Eye (tissue), 1 donor: ENCODE measurements around the gene CTBS.
"Not testable (repeated sequence)": the region's sequence is repeated elsewhere in the genome, so short reads cannot be mapped to it uniquely, and the experiment has no call there.

Experiments used
- DNase-seq: peaks from one replicate; pipeline ENCODE4 v3.0.0-alpha.2; 2015

Gene CTBS

DNA sequence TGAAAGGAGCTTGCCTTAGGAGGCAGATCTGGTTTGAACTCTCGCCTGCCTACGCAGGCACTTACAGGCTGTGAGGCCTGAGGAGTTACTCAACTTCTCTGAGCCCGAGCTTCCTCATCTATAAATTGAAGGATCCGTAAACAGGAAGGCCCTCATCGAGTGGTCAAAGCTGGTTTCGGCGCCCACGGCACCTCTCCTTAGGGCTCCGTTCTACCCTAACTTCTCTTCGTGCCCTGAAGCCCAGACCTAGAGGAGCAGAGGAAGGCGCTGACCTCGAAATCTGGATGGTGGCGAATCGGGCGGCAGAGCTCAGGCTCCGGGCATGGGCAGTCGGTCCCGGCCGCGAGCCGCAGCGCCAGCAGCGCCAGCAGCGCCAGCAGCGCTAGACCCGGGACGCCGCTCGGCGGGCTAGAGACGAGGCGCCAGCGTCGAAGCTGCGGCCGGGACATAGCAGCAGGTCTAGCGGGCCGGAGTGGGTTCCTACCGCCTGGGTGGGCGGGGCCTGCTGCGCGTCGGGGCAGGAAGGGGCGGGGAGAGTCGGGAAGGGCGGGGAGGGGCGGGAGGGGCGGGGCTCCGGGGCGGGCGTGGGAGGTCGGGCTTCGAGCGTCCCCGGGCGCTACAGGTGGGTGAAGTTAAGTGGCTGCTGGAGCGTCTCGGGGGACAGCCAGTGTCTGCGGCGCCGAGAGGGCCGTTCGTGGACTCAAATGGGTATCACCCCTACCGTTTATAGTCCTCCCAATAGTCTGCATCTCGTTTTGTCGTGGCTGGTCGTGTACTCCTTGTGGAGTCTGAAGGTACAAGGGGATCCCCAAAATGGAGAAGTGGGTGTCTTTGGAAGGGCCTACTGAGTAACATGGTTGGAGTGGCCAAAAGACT, at the start of gene CTBS:
Gene CTBS, minus strand, starts transcription at position 474 of the 876 bp plus-strand sequence. Its CDS starts 25 bp downstream, at position 449.
- peak; percentile 92 for DNase-seq

DNA sequence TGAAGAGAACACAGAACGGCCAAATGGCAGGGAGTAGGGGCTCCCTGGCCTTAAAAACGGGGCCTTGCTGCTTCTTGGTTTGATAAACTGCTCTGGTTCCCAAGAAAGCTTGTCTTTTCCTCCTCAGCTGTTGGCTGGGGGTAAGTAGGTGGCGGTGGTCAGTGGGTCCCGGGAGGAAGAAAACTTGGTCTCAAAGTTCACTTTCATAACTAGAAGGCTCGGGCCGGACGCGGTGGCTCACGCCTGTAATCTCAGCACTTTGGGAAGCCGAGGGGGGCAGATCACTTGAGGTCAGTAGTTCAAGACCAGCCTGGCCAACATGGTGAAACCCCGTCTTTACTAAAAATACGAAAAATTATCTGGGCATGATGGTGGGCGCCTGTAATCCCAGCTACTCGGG, 47.3 kb upstream of the CTBS start:
- no peak for DNase-seq

DNA sequence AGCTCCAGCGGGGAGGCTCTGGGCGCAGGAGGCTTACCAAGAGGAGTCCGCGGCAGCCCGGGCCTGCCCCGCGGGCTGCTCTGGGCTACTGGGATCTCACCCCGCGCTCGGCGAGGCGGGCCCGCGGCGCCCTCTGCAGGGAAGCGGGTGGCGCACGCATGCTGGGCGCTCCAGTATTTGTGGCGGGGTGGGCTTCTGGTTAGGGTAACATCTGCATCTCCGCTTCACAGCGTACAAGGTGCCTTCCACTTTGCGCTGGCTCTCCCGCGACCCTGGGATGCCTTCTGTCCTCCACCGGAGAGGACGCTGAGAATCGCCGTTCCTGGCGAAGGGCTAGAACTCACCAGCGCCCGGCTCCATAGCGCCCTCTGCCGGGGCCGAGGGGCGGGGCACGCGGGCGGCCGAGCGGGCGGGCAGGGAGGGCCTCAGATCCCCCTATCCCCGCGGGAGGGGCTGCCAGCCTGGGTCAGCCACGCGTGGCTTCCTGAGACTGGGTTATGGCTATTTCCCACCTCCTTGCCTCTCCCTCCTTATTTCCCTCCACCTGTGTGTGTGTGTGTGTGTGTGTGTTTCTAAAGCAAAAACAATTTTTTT, 46.6 kb upstream of the CTBS start:
- peak; percentile 94 for DNase-seq

DNA sequence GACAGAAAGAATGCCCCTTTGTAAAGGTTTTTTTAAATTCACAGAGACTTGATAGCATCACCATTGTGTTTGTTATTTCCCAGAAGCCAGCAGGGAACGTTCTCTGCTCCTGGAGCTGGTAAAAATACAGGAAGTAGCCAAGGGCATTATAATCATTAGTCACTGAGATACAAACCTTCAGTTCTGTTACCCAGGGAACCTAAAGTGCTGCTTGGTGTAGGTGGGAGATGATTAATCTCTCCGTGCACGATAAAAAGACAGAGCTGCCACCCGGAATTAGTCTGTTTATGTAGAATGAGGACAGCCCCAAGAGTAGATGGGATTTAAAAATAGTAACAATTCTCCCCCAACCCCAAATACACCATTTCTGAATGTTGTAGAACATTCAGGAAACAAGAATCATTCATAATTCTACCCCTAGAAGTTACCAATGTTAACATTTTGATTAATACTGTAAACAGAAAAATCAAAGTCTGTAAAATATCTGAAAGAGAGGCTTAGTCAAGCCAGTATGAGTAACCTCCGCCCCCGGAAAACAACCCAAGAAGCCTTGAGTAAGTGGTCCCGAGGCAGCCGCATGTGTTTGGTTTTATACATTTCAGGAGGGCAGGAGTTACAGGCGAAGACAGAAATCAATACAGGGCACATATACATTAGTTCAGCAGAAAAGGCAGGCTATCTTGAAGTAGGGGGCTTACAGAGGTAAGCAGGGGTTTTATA, 45.3 kb upstream of the CTBS start:
- DNase-seq = peak; percentile 54

GRCh38 chr1:84617349-84617748, 43.1 kb upstream of the CTBS start:
- DNase-seq = no peak

DNA sequence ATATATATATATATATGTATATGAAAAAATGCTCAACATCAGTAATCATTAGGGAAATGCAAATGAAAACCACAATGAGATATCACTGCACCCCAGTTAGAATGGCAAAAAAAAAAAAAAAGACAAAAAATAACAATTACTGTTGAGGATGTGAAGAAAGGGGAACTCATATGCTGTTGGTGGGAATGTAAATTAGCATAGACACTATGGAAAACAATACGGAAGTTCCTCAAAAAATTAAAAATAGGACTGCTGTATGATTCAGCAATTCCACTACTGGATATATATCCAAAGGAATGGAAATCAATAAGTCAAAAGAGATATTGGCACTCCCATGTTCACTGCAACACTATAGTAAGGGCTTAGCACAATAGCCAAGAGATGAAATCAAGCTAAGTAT, 41.5 kb upstream of the CTBS start:
- no peak for DNase-seq

- DNase-seq = no peak
These were observed 39.6 kb upstream of the CTBS start for GRCh38 chr1:84613887-84614286.

DNA sequence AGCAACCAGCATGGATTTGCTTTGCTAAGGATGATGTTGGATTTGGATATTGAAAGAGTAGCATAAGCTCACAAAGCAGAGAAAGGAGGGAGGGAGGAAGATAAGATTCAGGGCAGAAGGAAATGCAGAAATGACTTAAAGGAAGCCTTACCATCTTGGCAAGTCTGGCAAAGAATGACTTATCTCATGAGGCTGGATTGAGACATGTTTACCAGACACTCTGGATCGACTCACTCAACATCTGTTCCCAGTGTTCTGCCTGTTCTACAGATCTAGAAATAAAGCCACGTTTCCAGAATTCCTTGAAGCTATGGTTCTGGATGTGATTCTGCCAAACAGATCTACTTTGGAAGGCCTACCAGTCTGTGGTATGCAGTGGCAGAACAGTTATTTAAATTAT, 38.8 kb upstream of the CTBS start:
- DNase-seq = no peak

DNA sequence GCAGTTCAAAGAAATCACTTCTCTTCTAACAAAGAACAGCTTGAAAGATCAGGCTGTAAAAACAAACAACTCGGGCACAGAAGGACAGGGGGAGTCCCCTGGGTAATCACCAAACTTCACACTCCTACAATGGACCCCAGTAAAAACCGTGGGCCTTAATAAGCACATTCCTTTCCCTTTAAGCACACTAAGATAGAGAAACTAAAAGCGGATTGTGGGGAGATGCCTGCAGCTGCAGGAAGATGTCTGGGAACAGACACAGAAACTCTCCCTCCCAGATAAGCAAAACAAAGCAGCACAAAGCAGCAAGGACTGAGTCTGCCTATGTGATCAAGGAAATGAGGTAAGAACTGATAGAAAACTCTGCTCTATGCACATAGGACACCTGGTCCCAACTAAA, 37.6 kb upstream of the CTBS start:
- DNase-seq = no peak

DNA sequence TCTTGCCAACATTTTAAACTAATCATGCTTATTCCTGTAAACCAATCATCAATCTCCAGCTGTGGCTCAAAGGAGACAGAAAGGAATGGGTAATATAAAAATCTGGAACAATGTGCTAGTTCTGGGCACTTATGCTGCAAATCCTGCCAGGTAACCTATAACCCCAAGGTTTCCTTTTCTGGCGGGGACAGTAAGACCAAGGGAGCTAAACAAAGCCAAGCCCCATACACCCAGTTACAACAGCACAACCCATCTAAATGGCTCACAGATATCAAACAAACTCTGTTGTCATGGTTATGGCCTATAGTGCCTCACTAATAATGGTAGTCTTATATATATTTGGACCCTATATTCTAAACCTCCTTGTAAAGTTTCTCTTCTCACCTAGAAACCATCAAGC, 36.9 kb upstream of the CTBS start:
- no peak for DNase-seq

DNA sequence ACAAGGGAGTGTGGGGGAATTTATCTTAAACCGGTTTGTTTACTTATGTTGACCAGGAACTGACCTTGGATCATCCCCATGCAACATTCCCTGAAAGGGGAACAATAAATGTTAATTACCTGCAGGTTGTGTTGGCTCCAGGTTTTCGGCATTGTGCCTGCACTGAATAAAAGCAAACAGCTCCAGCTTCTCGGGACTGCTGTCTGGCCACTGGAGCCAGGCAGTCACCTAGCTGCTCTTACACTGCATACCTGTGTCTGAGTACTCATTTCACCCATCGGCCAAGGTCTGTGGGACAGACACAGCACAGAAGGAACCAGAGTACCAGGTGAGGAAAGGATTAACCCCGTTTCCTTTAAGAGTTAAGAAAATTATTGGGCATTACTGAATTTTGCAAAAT, 32.7 kb upstream of the CTBS start:
- DNase-seq = no peak

DNA sequence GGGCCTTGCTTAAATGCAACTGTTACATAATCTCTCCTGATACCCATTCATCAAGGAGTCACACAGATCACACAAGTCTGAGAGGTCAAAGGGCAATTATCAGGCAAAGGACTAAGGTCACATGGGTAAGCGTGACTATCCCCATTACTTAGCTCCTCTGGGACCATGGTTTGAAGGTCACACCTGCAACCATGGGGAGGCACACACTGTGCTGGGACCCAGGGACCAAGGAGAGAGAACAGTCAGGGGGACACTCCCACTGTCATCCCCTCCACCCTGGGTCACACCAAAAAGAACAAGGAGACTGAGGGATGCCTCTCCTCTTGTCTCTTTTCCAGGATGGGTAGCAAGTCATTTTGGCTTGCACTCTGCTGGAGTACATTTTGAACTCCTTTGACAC, 30.9 kb upstream of the CTBS start:
- no peak for DNase-seq

DNA sequence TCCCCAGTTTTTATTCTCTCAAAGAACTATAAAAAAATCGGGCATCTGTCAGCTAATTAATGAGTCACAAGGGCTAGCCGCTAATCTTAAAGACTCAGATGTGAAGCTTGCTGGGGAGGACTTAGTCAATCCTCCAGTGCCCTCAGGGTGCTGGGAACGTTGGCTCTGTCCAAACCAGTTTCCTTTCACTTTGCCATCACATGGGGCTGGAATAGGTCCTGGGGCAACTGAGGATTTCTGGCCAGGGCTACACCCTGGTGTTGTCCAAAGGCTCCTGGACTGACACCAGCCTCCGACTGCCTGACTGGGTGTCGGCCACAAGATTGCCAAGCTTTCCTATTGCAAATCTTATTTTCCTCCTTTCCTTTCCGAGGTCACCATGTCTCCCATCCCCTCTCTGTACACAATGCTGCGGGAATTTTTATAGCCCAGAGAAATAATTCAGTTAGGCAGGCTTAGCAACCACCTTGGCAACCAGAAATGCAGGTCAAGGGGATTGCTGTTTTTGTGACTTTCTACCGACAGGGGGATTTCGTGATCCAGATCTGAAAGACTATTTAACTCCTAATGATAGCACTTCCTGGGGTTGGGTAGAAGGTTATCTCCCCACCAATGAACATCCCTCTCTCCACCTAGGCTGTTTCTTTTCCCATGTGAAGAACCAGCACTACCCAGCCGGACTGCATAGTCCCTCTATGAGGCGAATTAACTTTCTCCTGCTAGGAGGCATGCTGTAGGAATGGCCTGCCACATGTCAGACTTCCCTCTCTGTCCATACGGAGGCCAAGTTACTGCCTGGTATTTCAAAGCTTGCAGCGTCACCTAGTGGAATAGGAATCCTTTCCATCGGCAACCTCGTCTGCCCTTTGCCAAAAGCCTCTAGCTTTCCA, 29.9 kb upstream of the CTBS start:
- no peak for DNase-seq

GRCh38 chr1:84603223-84603622, 29.0 kb upstream of the CTBS start:
- no peak for DNase-seq

- DNase-seq = no peak
These were observed 26.6 kb upstream of the CTBS start for GRCh38 chr1:84600796-84601195.

DNA sequence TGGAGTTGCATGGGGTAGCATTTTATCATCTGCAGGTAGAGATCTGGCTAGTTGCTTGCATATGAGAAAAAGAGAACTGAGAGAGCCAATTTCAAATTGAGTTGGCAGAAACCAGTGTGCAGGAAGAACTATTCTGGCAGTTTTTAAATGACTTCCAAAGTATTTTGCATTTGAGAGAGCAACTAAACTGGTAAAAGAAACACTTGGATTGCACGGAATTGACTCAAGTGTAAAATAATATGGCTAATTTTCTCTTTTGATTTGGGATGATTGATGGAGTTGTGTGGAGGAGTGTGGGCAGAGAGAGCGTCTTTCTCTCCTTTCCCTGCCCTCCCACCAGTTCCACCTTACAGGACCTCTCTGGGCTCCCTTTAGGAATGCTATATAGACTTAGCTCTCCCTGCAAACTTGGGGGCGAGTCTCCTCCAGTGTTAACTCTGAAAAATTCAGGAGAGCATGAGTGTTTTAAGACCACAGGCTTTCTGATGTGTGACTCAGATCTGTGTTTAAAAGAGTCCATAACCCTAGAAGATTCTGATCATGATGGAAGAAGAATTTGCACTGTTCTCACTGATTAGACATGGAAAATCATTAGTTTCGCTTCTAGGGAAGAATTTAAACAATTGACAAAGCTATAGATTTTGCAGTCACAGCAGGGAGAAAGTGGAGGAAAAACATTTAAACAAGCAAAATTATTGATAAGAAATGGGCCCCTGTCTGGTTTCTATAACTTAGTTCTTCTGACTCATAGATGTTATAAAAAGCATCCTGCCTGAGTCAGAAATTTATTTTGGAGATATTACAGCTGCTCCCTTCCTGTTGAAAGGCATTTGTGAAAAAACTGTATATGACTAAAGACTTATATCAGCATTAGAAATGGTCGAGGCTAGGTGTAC, 24.9 kb upstream of the CTBS start:
- no peak for DNase-seq

- DNase-seq = no peak
These were observed 24.2 kb upstream of the CTBS start for GRCh38 chr1:84598418-84598817.

DNA sequence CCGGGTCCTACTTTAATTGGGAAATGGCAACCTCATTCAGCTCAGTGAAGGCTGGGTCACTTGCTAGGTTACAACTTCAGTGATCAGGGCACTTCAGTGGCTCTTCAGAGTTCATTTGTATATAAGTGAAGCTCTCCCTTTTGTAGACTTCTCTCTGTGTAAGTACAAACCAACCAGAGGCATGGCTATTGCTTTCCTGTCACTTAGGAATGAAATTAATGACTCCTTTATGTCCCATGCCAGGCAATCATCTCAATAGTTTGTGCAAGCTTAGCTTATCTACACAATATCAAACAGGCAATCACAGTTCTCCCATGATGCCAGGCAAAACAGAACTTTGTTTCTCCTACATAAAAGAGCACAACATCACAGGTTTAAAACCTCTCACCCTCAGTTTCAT, 22.8 kb upstream of the CTBS start:
- no peak for DNase-seq

DNA sequence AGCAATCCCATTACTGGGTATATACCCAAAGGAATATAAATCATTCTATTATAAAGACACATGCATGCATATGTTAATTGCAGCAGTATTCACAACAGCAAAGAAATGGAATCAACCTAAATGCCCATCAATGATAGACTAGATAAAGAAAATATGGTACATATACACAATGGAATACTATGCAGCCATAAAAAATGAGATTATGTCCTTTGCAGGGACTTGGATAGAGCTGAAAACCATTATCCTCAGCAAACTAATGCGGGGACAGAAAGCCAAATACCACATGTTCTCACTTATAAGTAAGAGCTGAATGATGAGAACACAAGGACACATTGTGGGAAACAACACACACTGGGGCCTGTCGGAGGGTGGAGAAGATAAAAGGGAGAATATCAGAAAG, 20.7 kb upstream of the CTBS start:
- DNase-seq = not testable (repeated sequence)

DNA sequence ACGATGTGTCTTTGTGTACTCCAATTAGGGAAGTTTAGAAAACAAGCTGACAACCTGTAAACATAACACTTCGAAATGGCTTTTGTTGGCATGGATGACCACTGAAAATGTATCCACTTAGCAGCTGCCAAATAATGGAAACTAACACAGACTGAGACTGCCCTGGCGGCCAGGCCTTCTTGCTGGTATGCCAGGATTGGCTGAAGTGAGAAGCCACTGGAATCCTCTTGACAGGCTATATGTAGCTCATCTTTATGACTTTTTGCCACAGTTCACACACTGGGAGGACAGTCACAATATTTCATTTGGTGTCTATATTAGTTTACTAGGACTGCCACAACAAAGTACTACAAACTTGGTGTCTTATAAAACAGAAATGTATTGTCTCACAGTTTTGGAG, 12.9 kb upstream of the CTBS start:
- DNase-seq = no peak

DNA sequence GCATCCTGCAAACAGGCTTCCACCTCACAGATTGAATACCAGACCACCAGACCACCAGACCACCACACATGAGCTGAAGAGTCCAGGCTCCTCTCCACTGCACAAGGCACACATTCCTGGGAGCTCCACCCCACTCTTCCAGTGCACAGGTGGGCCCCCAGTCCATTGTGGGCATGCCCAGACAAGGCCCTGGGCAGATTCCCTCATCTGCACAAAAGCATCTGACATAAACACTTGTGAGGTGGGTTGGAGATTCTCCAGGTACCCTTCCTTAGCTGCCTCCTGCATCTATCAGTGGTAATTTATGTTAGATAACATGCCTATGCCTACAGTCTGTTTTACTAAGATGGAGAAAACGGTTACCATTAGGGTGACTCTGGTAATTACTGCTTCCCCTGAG, 11.6 kb upstream of the CTBS start:
- no peak for DNase-seq

- DNase-seq = no peak
These were observed 9.9 kb upstream of the CTBS start for GRCh38 chr1:84584126-84584525.
